Measurements from ENCODE around the gene CDC25B. TPM values are rescaled to one million over a fixed set of nuclear protein-coding genes. Genes with fewer than 3 reads are reported as not detected.

CDC25B gene
- total RNA-seq, 1 experiment from 2014 or later = 91.0 TPM

DNA sequence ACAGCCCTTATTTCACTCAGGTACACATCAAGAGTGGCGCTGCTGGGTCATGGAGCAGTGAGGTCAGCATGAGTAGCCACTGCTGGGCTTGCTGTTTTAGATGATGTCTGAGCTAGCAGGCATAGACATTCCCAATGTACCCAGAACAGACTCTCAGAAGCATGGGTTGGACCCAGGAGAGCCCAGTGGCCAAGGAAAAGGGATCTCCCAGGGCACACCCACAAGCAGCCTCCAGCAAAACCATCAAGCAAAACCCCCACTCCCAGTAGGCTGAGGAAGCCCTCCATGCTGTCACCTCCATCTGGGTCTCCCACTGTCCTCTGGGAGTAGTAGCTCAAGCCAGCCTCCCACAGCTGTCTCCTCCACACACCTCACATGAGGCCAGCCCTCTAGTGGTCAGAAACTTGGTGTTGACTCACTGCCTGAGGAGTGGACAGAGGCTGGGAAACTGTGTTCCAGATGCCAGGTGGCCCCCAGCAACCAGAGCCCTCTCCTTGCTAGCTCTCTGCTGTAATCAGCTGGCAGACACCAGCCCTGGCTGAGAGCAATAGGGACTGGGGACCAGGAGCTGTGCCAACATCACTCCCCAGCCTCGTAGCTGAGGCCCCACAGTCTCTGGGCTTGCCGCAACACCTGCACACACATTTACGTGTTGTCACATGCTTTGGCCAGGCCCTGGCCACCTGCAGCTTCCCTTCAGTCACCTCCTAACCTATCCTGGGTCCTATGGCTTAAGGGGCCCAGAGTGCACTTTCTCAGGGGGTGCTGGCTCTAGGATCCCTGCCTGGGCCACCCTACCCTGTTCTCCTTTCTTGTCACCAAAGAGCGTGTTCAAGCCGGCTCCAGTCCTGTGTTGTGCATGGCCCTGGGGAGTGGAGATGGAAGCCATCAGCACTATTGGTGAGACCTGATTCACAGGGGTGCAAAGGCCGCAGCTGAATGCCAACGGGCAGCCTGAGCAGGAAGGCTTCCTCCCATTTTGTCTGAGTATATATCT is 22.3 kb downstream of the CDC25B start:
- H2AFZ ChIP-seq = no peak overlapping the region
- peaks cover 10% of the 10 kb centered on the region for H3K4me1 ChIP-seq (replicated peaks; ENCODE audit: insufficient read depth)
- no peaks in the 10 kb centered on the region for H4K20me1 ChIP-seq (ENCODE audit: insufficient read depth)
- no peak overlapping the region for H3K4me2 ChIP-seq
- intact Hi-C loops (cut with micrococcal nuclease; ENCODE audit: unreplicated experiment) = no loop called here
- no peaks in the 10 kb centered on the region for H3K27me3 ChIP-seq (ENCODE audit: insufficient read depth, low read depth)
- H3K9me3 ChIP-seq (ENCODE audit: insufficient read depth, low read depth) = no peaks in the 10 kb centered on the region
- peak; percentile 59 to 76 for DNase-seq
- no peaks in the 10 kb centered on the region for H3K9me2 ChIP-seq (ENCODE audit: insufficient read depth)
- ChIA-PET POLR2A (ENCODE audit: unreplicated experiment) (interaction anchor here (0.5 to 0.6 kb wide), 3 partner anchors 9 to 1122 kb away, joined by 3 to 10 read pairs (median 4); no protein-coding TSS in a partner anchor), CTCF (interaction anchor here (0.6 to 1.7 kb wide), 11 partner anchors 10 to 895 kb away, joined by 3 to 6 read pairs (median 4); partner anchors contain the start of genes ADISSP and MAVS)
- no peak overlapping the region for H3K27ac ChIP-seq
- H3K79me2 ChIP-seq (ENCODE audit: low read depth) = peaks cover 15% of the 10 kb centered on the region
- H3F3A ChIP-seq (ENCODE audit: insufficient read depth, low read depth) = peaks cover 5% of the 10 kb centered on the region; the same call in 1 of the 2 replicates
- no peak overlapping the region for H3K4me3 ChIP-seq
- no peak for TF ChIP-seq EZH2 (IDR thresholded peaks at IDR 0.05; ENCODE audit: low read depth)
- TF ChIP-seq, protein P1, sequence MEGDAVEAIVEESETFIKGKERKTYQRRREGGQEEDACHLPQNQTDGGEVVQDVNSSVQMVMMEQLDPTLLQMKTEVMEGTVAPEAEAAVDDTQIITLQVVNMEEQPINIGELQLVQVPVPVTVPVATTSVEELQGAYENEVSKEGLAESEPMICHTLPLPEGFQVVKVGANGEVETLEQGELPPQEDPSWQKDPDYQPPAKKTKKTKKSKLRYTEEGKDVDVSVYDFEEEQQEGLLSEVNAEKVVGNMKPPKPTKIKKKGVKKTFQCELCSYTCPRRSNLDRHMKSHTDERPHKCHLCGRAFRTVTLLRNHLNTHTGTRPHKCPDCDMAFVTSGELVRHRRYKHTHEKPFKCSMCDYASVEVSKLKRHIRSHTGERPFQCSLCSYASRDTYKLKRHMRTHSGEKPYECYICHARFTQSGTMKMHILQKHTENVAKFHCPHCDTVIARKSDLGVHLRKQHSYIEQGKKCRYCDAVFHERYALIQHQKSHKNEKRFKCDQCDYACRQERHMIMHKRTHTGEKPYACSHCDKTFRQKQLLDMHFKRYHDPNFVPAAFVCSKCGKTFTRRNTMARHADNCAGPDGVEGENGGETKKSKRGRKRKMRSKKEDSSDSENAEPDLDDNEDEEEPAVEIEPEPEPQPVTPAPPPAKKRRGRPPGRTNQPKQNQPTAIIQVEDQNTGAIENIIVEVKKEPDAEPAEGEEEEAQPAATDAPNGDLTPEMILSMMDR (conservative IDR thresholded peaks at IDR 0.05) = peak; percentile 77
- BruUV-seq (replicated peaks) = no TSS peak
- 0 out of 2 replicates have a peak, but pooled peaks cover 8% of the 10 kb centered on the region for H3K36me3 ChIP-seq (ENCODE audit: low read depth)

DNA sequence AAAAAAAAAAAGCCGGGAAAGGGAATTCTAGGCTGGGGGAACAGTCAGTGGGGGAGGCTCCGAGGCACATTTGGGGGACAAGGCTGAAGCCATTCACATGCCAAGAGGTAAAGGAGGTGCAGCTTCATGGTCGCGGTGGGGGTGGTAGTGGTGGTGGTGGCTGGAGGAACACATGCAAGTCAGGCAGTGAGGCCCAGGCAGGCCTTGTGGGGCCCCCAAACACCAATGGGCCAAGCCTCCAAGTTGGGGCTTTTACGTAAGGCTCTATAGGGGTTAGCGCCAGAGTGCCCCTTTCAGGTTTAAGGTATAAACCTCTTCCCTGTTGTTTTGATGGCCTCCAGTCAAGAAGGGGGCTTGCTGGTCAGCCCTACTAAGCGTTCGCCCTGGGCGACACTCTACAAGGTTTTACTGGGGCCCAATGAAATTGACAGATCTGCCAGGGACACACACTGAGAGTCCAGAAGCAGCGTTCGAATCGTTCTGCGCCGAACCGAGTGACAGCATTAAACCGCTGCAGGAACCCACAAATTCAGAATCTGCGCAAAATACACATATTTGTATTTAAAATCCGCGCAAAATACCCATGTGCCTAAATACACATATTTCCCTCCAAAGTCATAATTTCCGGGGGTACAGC is 23.4 kb downstream of the CDC25B start:
- no peaks in the 10 kb centered on the region for H3F3A ChIP-seq (ENCODE audit: insufficient read depth, low read depth)
- H3K4me3 ChIP-seq = peak overlapping the region; percentile 66
- DNase-seq = no peak
- no peaks in the 10 kb centered on the region for H4K20me1 ChIP-seq (ENCODE audit: insufficient read depth)
- no peaks in the 10 kb centered on the region for H3K9me2 ChIP-seq (ENCODE audit: insufficient read depth)
- CTCF ChIA-PET = interaction anchor here (0.6 to 1.1 kb wide), 4 partner anchors 34 to 233 kb away, joined by 3 to 5 read pairs (median 3); no protein-coding TSS in a partner anchor
- peak overlapping the region; percentile 85 for H3K27ac ChIP-seq
- peak overlapping the region; percentile 76 for H2AFZ ChIP-seq
- peak overlapping the region; percentile 80 for H3K4me2 ChIP-seq
- POLR2A ChIA-PET (ENCODE audit: unreplicated experiment) = interaction anchor here (0.5 to 0.6 kb wide), 2 partner anchors 33 to 731 kb away, joined by 3 read pairs; partner anchors contain the start of gene CENPB
- H3K79me2 ChIP-seq (ENCODE audit: low read depth) = peaks cover 15% of the 10 kb centered on the region
- TF ChIP-seq, protein P1 (conservative IDR thresholded peaks at IDR 0.05) = no peak
- no peak for TF ChIP-seq EZH2 (IDR thresholded peaks at IDR 0.05; ENCODE audit: low read depth)
- 0 out of 2 replicates have a peak, but pooled peaks cover 8% of the 10 kb centered on the region for H3K36me3 ChIP-seq (ENCODE audit: low read depth)
- H3K9me3 ChIP-seq (ENCODE audit: insufficient read depth, low read depth) = no peaks in the 10 kb centered on the region
- H3K27me3 ChIP-seq (ENCODE audit: insufficient read depth, low read depth) = no peaks in the 10 kb centered on the region
- TSS peak; percentile 81 for BruUV-seq (replicated peaks)
- intact Hi-C loops (cut with micrococcal nuclease; ENCODE audit: unreplicated experiment) = loop anchor here (1.0 kb wide), 4 partner anchors 23 to 143 kb away; partner anchors contain the start of genes CDC25B, CENPB and MAVS
- H3K4me1 ChIP-seq (replicated peaks; ENCODE audit: insufficient read depth) = peaks cover 6% of the 10 kb centered on the region; the same call in 1 of the 2 replicates

All from PC-9 (cell line).